SK-N-MC (cell line): ENCODE measurements around the gene PCBP1.
"Not testable (repeated sequence)": the region's sequence is repeated elsewhere in the genome, so short reads cannot be mapped to it uniquely, and the experiment has no call there.

Experiments
- DNase-seq: peaks from one replicate; pipeline ENCODE4 v3.0.0-alpha.2; 2011; ENCODE audit warnings: low read depth, low spot score
- H3K27ac ChIP-seq: fragments of 200-600 bp; sonication (generic); 2 replicates; pipeline ENCODE4 v1.5.1; 2016; ENCODE audit warnings: mixed run types
- H3K36me3 ChIP-seq: fragments of 200-600 bp; sonication (generic); 2 replicates; pipeline ENCODE4 v1.6.1; 2017; ENCODE audit warnings: antibody characterized with exemption, low read length, mixed read lengths; ENCODE audit not compliant: insufficient read depth
- H3K4me3 ChIP-seq: fragments of 200-600 bp; sonication (generic); 2 replicates; pipeline ENCODE4 v1.5.1; 2016
- H3K9ac ChIP-seq: fragments of 200-600 bp; sonication (generic); 2 replicates; pipeline ENCODE4 v1.8.0; 2017; ENCODE audit warnings: mixed run types, mixed read lengths; ENCODE audit not compliant: insufficient read length
- H3K9me3 ChIP-seq: fragments of 200-600 bp; sonication (generic); 2 replicates; pipeline ENCODE4 v1.6.1; 2017; ENCODE audit warnings: low read depth, mild to moderate bottlenecking, antibody characterized with exemption, low read length, moderate library complexity, mixed read lengths
- EZH2 ChIP-seq: fragments of 200-600 bp; sonication (generic); IDR thresholded peaks from one replicate; pipeline ENCODE4 v1.6.1; 2017; ENCODE audit warnings: antibody characterized with exemption
- FOXP2 ChIP-seq: optimal IDR thresholded peaks from 2 replicates; pipeline ENCODE3; 2011; ENCODE audit warnings: mild to moderate bottlenecking, moderate library complexity; ENCODE audit not compliant: insufficient read depth; ENCODE audit errors: extremely low read length, control extremely low read depth
- POLR2AphosphoS5 ChIP-seq: IDR thresholded peaks from 2 replicates; pipeline ENCODE4 v1.6.1; 2012; ENCODE audit warnings: mild to moderate bottlenecking, low read depth, low read length, borderline replicate concordance

Gene PCBP1

DNA sequence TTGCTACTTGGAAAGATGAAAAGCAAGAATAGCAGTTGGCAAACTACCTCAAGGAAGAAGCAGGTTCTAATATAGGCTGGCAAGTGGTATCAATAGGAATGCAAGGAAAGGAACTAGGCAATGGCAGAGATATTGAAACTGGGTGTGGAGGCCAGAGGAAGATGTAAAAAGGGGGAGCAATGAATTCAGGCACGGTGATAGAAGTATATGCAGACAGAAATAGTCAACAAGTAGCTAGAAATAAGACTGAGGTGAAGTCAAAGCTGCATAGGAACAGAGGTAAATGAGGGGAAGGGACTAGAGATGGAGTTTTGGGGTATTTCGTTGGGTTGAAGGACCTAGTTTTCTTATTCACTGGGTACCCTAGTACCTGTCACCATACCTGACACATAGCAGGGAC is 4.1 kb downstream of the PCBP1 start:
- TF ChIP-seq POLR2AphosphoS5, result no peak
- no peak for TF ChIP-seq EZH2
- no peak for TF ChIP-seq FOXP2
- H3K9ac ChIP-seq, result no peak overlapping the region
- H3K27ac ChIP-seq, result 0 out of 2 replicates have a peak overlapping the region, but pooled peaks have one; percentile 7

DNA sequence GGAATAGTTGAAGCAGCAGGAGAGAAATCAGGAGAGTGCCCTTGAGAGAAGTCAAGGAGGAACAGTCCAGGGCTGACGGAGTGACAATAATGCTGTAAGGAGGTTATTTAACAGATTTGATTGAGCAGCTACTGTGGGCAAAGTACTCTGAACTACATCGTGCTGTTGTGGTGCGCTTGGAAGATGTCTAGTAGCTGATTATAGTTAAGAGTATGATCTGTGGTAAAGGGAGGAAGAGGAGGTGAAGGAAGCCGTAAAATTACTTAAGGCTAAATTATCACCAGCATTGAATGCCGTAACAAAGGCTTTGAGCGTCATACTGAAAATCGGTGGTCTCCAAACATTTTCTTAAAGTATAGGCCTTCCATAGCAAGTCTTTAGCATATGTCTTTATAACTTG is 4.5 kb downstream of the PCBP1 start:
- Histone ChIP-seq H3K9me3 (no peaks in the 10 kb centered on the region), H3K36me3 (peaks cover 17% of the 10 kb centered on the region), H3K4me3 (no peak overlapping the region), H3K27ac (0 out of 2 replicates have a peak overlapping the region, but pooled peaks have one; percentile 7), H3K9ac (no peak overlapping the region)
- DNase-seq, result no peak
- no peak for TF ChIP-seq FOXP2
- TF ChIP-seq EZH2, result no peak
- TF ChIP-seq POLR2AphosphoS5, result no peak

More for the DNA sequence above, 4.1 kb downstream of the PCBP1 start:
- peaks cover 17% of the 10 kb centered on the region for H3K36me3 ChIP-seq
- H3K9me3 ChIP-seq, result no peaks in the 10 kb centered on the region
- no peak overlapping the region for H3K4me3 ChIP-seq
- no peak for DNase-seq

DNA sequence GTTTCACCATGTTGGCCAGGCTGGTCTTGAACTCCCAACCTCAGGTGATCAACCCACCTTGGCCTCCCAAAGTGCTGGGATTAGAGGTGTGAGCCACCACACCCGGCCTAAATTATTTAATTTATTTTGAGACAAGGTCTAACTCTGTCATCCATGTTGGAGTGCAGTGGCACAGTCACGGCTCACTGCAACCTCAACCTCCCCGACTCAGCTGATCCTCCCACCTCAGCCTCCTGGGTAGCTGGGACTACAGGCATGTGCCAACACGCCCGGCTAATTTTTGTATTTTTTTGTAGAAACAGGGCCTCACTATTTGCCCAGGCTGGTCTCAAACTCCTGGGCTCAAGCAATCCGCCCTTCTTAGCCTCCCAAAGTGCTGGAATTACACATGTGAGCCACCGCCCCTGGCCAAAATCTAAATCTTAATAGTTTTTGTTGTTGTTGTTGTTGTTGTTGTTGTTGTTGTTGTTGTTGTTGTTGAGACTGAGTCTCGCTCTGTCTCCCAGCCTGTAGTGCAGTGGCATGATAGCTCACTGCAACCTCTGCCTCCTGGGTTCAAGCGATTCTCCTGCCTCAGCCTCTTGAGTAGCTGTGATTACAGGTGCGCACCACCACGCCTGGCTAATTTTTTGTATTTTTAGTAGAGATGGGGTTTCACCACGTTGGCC is 5.4 kb downstream of the PCBP1 start:
- not testable (repeated sequence) for H3K9ac ChIP-seq, H3K9me3 ChIP-seq, H3K27ac ChIP-seq, DNase-seq, H3K4me3 ChIP-seq
- peaks cover 17% of the 10 kb centered on the region for H3K36me3 ChIP-seq

GRCh38 chr2:70094171-70094977 is 7.1 kb downstream of the PCBP1 start:
- no peaks in the 10 kb centered on the region for H3K9me3 ChIP-seq
- H3K4me3 ChIP-seq, result no peak overlapping the region
- no peak overlapping the region for H3K9ac ChIP-seq

DNA sequence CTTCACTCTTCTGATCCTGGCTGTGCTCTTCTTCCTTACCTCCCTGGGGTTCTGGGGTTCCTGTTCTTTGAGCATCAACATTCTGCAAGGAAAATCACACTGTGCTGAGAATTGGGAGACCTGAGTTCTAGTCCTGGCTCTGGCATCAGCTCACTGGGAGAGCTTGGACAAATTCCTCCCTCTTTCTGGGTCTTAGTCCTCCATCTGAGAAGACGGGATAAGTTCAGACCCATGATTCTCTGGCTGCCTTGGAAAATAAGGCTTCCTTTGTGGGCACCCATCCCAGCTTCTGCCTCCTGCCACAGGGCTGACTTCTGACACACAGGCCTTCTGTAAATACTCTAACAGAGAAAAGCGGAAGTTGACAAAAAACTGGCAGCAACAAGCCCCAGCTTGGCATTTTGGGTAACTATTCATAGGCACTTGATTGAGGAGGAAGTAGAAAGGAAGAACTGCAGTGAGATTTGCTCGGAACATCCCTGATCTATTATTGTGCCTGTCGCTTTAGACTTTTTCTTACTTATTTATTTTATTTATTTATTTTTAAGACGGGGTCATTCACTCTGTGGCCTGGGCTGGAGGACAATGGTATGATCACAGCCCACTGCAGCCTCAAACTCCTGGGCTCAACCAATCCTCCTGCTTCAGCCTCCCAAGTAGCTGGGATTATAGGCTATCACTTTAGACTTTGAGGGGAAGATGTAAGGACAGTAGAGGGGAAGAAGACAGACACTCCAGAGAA is 7.9 kb downstream of the PCBP1 start:
- Histone ChIP-seq H3K9me3 (no peaks in the 10 kb centered on the region), H3K9ac (no peak overlapping the region), H3K4me3 (no peak overlapping the region), H3K36me3 (no peaks in the 10 kb centered on the region), H3K27ac (peak overlapping the region; percentile 22; the same call in 1 of the 2 replicates)
- no peak for DNase-seq
- TF ChIP-seq EZH2 (no peak), POLR2AphosphoS5 (no peak), FOXP2 (no peak)

More at GRCh38 chr2:70094171-70094977, 7.1 kb downstream of the PCBP1 start:
- Histone ChIP-seq H3K36me3 (no peaks in the 10 kb centered on the region; the same call in 1 of the 2 replicates), H3K27ac (no peak overlapping the region)
- no peak for DNase-seq
- no peak for TF ChIP-seq EZH2
- no peak for TF ChIP-seq POLR2AphosphoS5
- no peak for TF ChIP-seq FOXP2

DNA sequence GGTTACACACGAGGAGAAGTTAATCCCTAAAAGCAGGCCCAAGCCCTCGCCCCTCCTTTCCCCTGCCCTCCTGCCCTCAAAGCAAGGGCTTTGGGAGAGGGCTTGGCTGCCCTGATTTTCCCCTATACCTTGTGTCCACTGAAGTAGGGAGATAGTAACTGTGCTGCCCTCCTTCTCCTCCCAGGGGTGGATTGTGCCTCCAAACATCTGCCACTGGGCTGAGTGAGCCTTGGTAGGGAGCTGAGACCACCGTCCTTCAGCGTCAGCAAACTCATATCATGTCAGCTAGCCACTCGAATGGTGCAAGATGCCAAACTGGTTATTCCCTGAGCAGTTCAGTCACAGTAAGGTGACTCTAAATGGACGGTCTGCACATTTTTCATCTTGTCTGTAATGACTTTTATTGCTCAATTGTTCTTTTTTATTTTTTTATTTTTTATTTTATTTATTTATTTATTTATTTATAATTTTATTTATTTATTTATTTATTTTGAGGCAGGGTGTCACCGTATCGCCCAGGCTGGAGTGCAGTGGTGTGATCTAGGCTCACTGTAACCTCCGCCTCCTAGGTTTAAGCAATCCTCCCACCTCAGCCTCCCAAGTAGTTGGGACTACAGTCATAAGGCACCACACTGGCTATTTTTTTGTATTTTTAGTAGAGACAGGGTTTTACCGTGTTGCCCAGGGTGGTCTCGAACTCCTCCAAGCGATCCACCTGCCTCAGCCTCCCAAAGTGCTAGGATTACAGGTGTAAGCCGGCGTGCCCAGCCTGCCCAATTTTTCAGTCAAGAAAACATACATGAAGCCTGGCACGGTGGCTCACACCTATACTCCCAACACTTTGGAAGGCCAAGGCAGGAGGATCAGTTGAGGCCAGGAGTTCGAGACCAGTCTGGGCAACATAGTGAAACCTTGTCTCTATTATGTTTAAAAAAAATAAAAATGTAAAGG is 8.7 kb downstream of the PCBP1 start:
- TF ChIP-seq EZH2, result no peak
- no peak for TF ChIP-seq POLR2AphosphoS5
- TF ChIP-seq FOXP2, result no peak
- DNase-seq, result no peak
- Histone ChIP-seq H3K27ac (no peak overlapping the region), H3K9ac (no peak overlapping the region), H3K9me3 (no peaks in the 10 kb centered on the region), H3K36me3 (no peaks in the 10 kb centered on the region), H3K4me3 (no peak overlapping the region)

DNA sequence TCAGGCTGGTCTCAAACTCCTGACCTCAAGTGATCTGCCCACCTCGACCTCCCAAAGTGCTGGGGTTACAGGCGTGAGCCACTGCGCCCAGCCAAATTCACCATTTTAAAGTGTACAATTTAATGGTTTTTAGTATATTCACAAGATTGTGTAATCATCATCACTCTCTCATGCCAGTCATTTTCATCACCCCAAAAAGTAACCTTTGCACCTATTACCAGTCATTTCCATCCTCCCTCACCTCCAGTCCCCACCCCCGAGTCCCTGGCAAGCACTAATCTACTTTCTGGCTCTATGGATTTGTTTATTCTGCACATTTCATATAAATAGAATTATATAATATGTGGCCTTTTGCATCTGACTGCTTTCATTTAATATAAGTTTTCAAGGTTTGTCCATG is 10.8 kb downstream of the PCBP1 start:
- Histone ChIP-seq H3K4me3 (no peak overlapping the region), H3K27ac (no peak overlapping the region), H3K9me3 (no peaks in the 10 kb centered on the region), H3K9ac (no peak overlapping the region), H3K36me3 (no peaks in the 10 kb centered on the region)
- TF ChIP-seq POLR2AphosphoS5 (no peak), FOXP2 (no peak), EZH2 (no peak)
- no peak for DNase-seq
